GM12878 (cell line): ENCODE data around the gene ASIC3. TPM values are rescaled to one million over a fixed set of nuclear protein-coding genes. Genes with fewer than 3 reads are reported as not detected.

Source experiments
- ATAC-seq: fragments of 200-7000 bp; cut with Tn5 transposase; 3 replicates; pipeline ENCODE4 v1.9.1; 2020; ENCODE audit warnings: mild to moderate bottlenecking, moderate library complexity
- BruUV-seq: library from RNA; stranded (reverse); fragments of 400-500 nt; replicated peaks from 2 replicates; lab custom pipeline; 2021; lab: Mats Ljungman, UMichigan
- CTCF ChIA-PET: fragments of 300-600 bp; sonication (Branson Sonifier 250); formaldehyde crosslinking; extraction: SDS; loops from one replicate; lab custom pipeline; 2021; ENCODE audit warnings: inconsistent platforms; lab: Yijun Ruan, JAX
- POLR2A ChIA-PET: fragments of 350-600 bp; formaldehyde crosslinking; extraction: SDS; loops from one replicate; lab custom pipeline; 2021; ENCODE audit warnings: inconsistent platforms; lab: Charles Lee
- RAD21 ChIA-PET: fragments of 300-600 bp; sonication (Branson Sonifier 250); formaldehyde crosslinking; loops from one replicate; lab custom pipeline; 2023; ENCODE audit warnings: antibody characterized with exemption; ENCODE audit not compliant: unreplicated experiment; lab: Charles Lee
- SMC1A ChIA-PET: fragments of 300-600 bp; sonication (Branson Sonifier 250); formaldehyde crosslinking; loops from one replicate; lab custom pipeline; 2023; ENCODE audit not compliant: unreplicated experiment, uncharacterized antibody; lab: Charles Lee
- DNase-seq: peaks from one replicate; pipeline ENCODE4 v3.0.0-alpha.2; 2011; ENCODE audit warnings: low read depth, low spot score
- FAIRE-seq: peaks from 3 replicates; lab custom pipeline; 2011; peaks lifted over from hg19 to GRCh38; lab: Jason Lieb, UNC
- H2AFZ ChIP-seq: 2 replicates; pipeline ENCODE4 v1.6.0; 2011; ENCODE audit warnings: low read depth, low read length, control low read depth; ENCODE audit not compliant: control insufficient read depth
- H3K27ac ChIP-seq: 2 replicates; pipeline ENCODE4 v1.5.1; 2011; ENCODE audit warnings: control low read depth; ENCODE audit not compliant: control insufficient read depth, insufficient read depth
- H3K27me3 ChIP-seq, 2 experiments: replicated peaks in 1 of 2; 2 replicates each; pipeline versions ENCODE4 v1.6.0 to v1.6.1; 2011; ENCODE audit warnings: low read length in 1 of 2; ENCODE audit not compliant: control insufficient read depth in 2 of 2, insufficient read depth in 2 of 2
- H3K36me3 ChIP-seq, 2 experiments: 2 replicates each; pipeline ENCODE4 v1.5.1; 2011; ENCODE audit warnings: low read length in 1 of 2; ENCODE audit not compliant: control insufficient read depth in 2 of 2, insufficient read depth in 2 of 2
- H3K4me1 ChIP-seq: 2 replicates; pipeline ENCODE4 v1.6.1; 2011; ENCODE audit warnings: mild to moderate bottlenecking, low read length, moderate library complexity, mixed read lengths; ENCODE audit not compliant: control insufficient read depth, insufficient read depth
- H3K4me2 ChIP-seq: 2 replicates; pipeline ENCODE4 v1.6.0; 2011; ENCODE audit warnings: control low read depth; ENCODE audit not compliant: control insufficient read depth, insufficient read depth
- H3K4me3 ChIP-seq: fragments of 200-600 bp; sonication (generic); 2 replicates; pipeline ENCODE4 v1.5.1; 2016
- H3K79me2 ChIP-seq: 2 replicates; pipeline ENCODE4 v1.6.0; 2011; ENCODE audit warnings: low read length; ENCODE audit not compliant: control insufficient read depth, insufficient read depth
- H3K9ac ChIP-seq: 2 replicates; pipeline ENCODE4 v1.8.0; 2011; ENCODE audit warnings: low read length, control low read depth, mixed read lengths; ENCODE audit not compliant: control insufficient read depth, insufficient read depth
- H3K9me3 ChIP-seq: replicated peaks from 3 replicates; pipeline ENCODE4 v1.5.1; 2011; ENCODE audit warnings: mild to moderate bottlenecking, low read length; ENCODE audit not compliant: control insufficient read depth, insufficient read depth
- H4K20me1 ChIP-seq: 2 replicates; pipeline ENCODE4 v1.6.0; 2011; ENCODE audit not compliant: control insufficient read depth, insufficient read depth
- CHD2 ChIP-seq: IDR thresholded peaks from 2 replicates; pipeline ENCODE4 v1.6.1; 2011; ENCODE audit warnings: low read depth, low read length, improper control_type of control experiment, borderline replicate concordance
- FOXK2 ChIP-seq: fragments of 450-650 bp; IDR thresholded peaks from 2 replicates; pipeline ENCODE4 v1.6.1; 2017; ENCODE audit warnings: mild to moderate bottlenecking, moderate library complexity
- HCFC1 ChIP-seq: fragments of 150-350 bp; IDR thresholded peaks from 2 replicates; pipeline ENCODE4 v1.6.1; 2014; ENCODE audit warnings: low read length
- NBN ChIP-seq: fragments of 450-650 bp; IDR thresholded peaks from 2 replicates; pipeline ENCODE4 v1.6.1; 2016
- PAX8 ChIP-seq: fragments of 450-650 bp; IDR thresholded peaks from 2 replicates; pipeline ENCODE4 v1.6.1; 2017; ENCODE audit warnings: mild to moderate bottlenecking, moderate library complexity
- SIN3A ChIP-seq: IDR thresholded peaks from 2 replicates; pipeline ENCODE4 v1.6.1; 2012; ENCODE audit warnings: low read depth, low read length, improper control_type of control experiment
- SRF ChIP-seq, 2 experiments: IDR thresholded peaks; 2 replicates each; pipeline ENCODE4 v1.6.1; 2011; ENCODE audit warnings: low read depth in 2 of 2, low read length in 2 of 2, mild to moderate bottlenecking in 1 of 2, moderate library complexity in 1 of 2
- TCF7 ChIP-seq: IDR thresholded peaks from 2 replicates; pipeline ENCODE4 v1.6.1; 2014; ENCODE audit warnings: antibody characterized with exemption, borderline replicate concordance
- ZNF24 ChIP-seq: fragments of 450-650 bp; IDR thresholded peaks from 2 replicates; pipeline ENCODE4 v1.6.1; 2017; ENCODE audit warnings: antibody characterized with exemption, mild to moderate bottlenecking
- ZNF592 ChIP-seq: fragments of 450-650 bp; IDR thresholded peaks from 2 replicates; pipeline ENCODE4 v1.6.1; 2017; ENCODE audit warnings: mild to moderate bottlenecking, moderate library complexity
- WGBS: methylation state at CpG from one replicate; pipeline ENCODE4 v1.1.6; 2016; ENCODE audit warnings: low lambda C conversion rate; ENCODE audit not compliant: insufficient replicate concordance, insufficient coverage; ENCODE audit errors: missing lambda C conversion rate; 5-methylcytosine and 5-hydroxymethylcytosine counted together
- in situ Hi-C: fragments of 300-500 bp; cut with MboI; formaldehyde crosslinking; loops from 9 replicates; pipeline ENCODE4 v1.14.3; 2018; ENCODE audit warnings: mixed read lengths
- intact Hi-C: fragments of 100-400 bp; cut with micrococcal nuclease; formaldehyde crosslinking; loops from one replicate; pipeline ENCODE4 v1.14.2; 2022; ENCODE audit not compliant: unreplicated experiment
- polyA plus RNA-seq, 11 experiments: library from polyadenylated mRNA; depleted of rRNA in 4 of 11; unstranded in 6 of 11; stranded (reverse) in 5 of 11; fragments of >200 nt; fragmentation: Nextera tagmentation in 4 of 11; fragmentation: Illumina TruSeq in 1 of 11; extraction: Ambion mirVana in 4 of 11; extraction: Trizol in 1 of 11; gene quantifications; 1 replicate in 1 of 11; 2 replicates in 10 of 11; pipeline versions ENCODE4 v1.2.1 to v1.2.3, GENCODE V29; 2011 to 2016; ENCODE audit warnings: inconsistent platforms in 2 of 11, missing spikeins in 2 of 11, low read depth in 1 of 11
- total RNA-seq, 4 experiments: library from RNA; depleted of rRNA in 3 of 4; stranded (reverse); fragments of >200 nt in 3 of 4; fragmentation: Illumina TruSeq in 1 of 4; extraction: Trizol in 1 of 4; gene quantifications; 2 replicates each; pipeline versions ENCODE4 v1.2.1 to v1.2.3, GENCODE V29; 2013 to 2021
- TF ChIP-seq, protein P1 (sequence below): fragments of 150-350 bp; IDR thresholded peaks from 2 replicates; pipeline ENCODE4 v1.6.1; 2016; ENCODE audit warnings: low read depth, low read length
- TF ChIP-seq, protein P2 (sequence below): fragments of 450-650 bp; formaldehyde crosslinking; IDR thresholded peaks from 2 replicates; pipeline ENCODE4 v1.4.0; 2022; ENCODE audit warnings: mild to moderate bottlenecking, moderate library complexity

Gene ASIC3
- total and polyA plus RNA-seq, 10 of the 15 experiments (the other 5 are each of a cell fraction or from before 2014, with no cell fraction given) = 0.07 to 1.0 (median 0.44) TPM; not detected in 4

GRCh38 chr7:150999001-150999400 lies 49.3 kb upstream of the ASIC3 start:
- no peak overlapping the region for H3K9ac ChIP-seq
- no peaks in the 10 kb centered on the region for H3K27me3 ChIP-seq
- CTCF ChIA-PET = no interaction called here
- SMC1A ChIA-PET = no interaction called here
- H3K4me1 ChIP-seq = no peaks in the 10 kb centered on the region
- no peak overlapping the region for H3K4me3 ChIP-seq
- H3K27ac ChIP-seq = no peak overlapping the region
- ATAC-seq (no peak), FAIRE-seq (no peak), DNase-seq (no peak)
- intact Hi-C loops (no loop called here), in situ Hi-C loops (no loop called here)
- H3K4me2 ChIP-seq = no peak overlapping the region
- no peaks in the 10 kb centered on the region for H3K9me3 ChIP-seq
- no peaks in the 10 kb centered on the region for H3K36me3 ChIP-seq
- no peak overlapping the region for H2AFZ ChIP-seq
- RAD21 ChIA-PET = no interaction called here
- 39% methylated on average over 12 of the region's 12 CpGs for WGBS
- no peaks in the 10 kb centered on the region for H4K20me1 ChIP-seq
- H3K79me2 ChIP-seq = no peaks in the 10 kb centered on the region
- no TSS peak for BruUV-seq
- POLR2A ChIA-PET = no interaction called here
- TF ChIP-seq HCFC1 (no peak), FOXK2 (no peak), SRF (IDR thresholded peaks at IDR 0.05; ENCODE audit: low read depth in 2 of 2, low read length in 2 of 2) (no peak), ZNF24 (no peak), SIN3A (no peak), TCF7 (no peak), NBN (no peak), CHD2 (no peak), PAX8 (no peak), ZNF592 (no peak)
- TF ChIP-seq, protein P1, sequence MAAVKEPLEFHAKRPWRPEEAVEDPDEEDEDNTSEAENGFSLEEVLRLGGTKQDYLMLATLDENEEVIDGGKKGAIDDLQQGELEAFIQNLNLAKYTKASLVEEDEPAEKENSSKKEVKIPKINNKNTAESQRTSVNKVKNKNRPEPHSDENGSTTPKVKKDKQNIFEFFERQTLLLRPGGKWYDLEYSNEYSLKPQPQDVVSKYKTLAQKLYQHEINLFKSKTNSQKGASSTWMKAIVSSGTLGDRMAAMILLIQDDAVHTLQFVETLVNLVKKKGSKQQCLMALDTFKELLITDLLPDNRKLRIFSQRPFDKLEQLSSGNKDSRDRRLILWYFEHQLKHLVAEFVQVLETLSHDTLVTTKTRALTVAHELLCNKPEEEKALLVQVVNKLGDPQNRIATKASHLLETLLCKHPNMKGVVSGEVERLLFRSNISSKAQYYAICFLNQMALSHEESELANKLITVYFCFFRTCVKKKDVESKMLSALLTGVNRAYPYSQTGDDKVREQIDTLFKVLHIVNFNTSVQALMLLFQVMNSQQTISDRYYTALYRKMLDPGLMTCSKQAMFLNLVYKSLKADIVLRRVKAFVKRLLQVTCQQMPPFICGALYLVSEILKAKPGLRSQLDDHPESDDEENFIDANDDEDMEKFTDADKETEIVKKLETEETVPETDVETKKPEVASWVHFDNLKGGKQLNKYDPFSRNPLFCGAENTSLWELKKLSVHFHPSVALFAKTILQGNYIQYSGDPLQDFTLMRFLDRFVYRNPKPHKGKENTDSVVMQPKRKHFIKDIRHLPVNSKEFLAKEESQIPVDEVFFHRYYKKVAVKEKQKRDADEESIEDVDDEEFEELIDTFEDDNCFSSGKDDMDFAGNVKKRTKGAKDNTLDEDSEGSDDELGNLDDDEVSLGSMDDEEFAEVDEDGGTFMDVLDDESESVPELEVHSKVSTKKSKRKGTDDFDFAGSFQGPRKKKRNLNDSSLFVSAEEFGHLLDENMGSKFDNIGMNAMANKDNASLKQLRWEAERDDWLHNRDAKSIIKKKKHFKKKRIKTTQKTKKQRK = no peak
- TF ChIP-seq, protein P2, sequence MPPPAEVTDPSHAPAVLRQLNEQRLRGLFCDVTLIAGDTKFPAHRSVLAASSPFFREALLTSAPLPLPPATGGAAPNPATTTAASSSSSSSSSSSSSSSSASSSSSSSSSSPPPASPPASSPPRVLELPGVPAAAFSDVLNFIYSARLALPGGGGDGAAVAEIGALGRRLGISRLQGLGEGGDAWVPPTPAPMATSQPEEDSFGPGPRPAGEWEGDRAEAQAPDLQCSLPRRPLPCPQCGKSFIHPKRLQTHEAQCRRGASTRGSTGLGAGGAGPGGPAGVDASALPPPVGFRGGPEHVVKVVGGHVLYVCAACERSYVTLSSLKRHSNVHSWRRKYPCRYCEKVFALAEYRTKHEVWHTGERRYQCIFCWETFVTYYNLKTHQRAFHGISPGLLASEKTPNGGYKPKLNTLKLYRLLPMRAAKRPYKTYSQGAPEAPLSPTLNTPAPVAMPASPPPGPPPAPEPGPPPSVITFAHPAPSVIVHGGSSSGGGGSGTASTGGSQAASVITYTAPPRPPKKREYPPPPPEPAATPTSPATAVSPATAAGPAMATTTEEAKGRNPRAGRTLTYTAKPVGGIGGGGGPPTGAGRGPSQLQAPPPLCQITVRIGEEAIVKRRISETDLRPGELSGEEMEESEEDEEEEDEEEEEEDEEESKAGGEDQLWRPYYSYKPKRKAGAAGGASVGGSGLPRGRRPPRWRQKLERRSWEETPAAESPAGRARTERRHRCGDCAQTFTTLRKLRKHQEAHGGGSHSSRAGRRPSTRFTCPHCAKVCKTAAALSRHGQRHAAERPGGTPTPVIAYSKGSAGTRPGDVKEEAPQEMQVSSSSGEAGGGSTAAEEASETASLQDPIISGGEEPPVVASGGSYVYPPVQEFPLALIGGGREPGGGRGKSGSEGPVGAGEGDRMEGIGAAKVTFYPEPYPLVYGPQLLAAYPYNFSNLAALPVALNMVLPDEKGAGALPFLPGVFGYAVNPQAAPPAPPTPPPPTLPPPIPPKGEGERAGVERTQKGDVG = no peak
